Bronchial epithelial cell (primary cell): ENCODE results near the gene STK32C. TPM values are rescaled to one million over a fixed set of nuclear protein-coding genes. Genes with fewer than 3 reads are reported as not detected.
"Not testable (repeated sequence)": the region's sequence is repeated elsewhere in the genome, so short reads cannot be mapped to it uniquely, and the experiment has no call there.

Source experiments
- DNase-seq: peaks from one replicate; pipeline ENCODE4 v3.0.0-alpha.2; 2010; ENCODE audit warnings: low read depth
- FAIRE-seq: peaks from 2 replicates; lab custom pipeline; 2011; peaks lifted over from hg19 to GRCh38; lab: Jason Lieb, UNC
- H3K27me3 ChIP-seq: 2 replicates; pipeline ENCODE4 v1.5.1; 2011; ENCODE audit warnings: low read length; ENCODE audit not compliant: control insufficient read depth, insufficient read depth
- H3K36me3 ChIP-seq: 2 replicates; pipeline ENCODE4 v1.5.1; 2011; ENCODE audit warnings: low read length; ENCODE audit not compliant: control insufficient read depth, insufficient read depth
- H3K4me3 ChIP-seq: 2 replicates; pipeline ENCODE4 v1.5.1; 2011; ENCODE audit warnings: mild to moderate bottlenecking, low read depth, low read length, control low read depth
- total RNA-seq: library from RNA; depleted of rRNA; stranded (reverse); fragments of >200 nt; gene quantifications from 2 replicates; pipeline ENCODE4 v1.2.1, GENCODE V29; 2014
- TF ChIP-seq, protein P1 (sequence below): IDR thresholded peaks from 2 replicates; pipeline ENCODE4 v1.5.1; 2011; ENCODE audit warnings: mild to moderate bottlenecking, moderate library complexity, low read length, control low read depth, inconsistent platforms; ENCODE audit not compliant: insufficient read depth, severe bottlenecking

Gene STK32C
- total RNA-seq, 1 donor from 2014 or later = 9.7 TPM

DNA sequence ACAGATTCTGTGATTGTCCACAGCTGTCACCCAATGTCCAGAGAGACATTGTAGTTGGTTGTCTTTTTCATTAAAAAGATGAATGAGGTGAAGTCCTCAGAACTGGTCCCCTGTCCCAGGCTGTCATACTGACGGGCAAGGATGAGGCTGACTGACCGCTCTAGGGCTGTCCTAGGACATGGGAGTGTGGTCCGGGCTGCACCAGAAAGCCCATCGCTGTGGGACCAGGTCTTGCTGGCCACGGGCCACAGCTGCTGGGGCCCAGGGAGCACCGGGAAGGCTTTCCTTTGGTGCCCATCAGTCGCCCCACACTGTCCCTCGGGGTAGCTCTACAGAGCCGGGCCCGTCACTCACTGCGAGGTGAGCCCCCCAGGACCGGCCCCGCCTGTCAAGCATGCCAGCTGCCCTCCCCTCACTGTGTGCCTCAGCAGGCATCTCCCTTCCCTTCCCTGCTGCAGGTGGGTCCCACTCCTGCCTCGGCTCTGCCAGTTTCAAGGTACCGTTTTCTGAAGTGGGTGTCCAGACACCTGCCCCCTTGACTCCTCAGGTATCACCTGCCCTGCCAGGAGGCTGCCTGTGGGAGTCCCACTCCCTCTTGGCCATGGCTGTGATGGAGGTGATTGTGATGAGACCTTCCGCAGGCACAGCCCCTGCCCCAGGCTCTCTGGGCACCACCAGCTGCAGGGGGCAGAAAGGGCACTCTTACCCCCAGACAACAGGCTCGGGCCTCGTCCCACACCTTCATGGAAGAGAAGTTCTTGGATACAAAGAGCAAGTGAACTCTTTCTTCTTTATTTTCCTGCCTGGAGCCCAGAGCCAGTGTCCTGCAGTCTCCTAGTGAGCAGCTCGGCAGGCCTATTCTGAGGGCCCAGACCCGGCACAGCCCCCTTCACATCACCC, 46.0 kb upstream of the STK32C start:
- no peak overlapping the region for H3K4me3 ChIP-seq
- DNase-seq (no peak), FAIRE-seq (no peak)

DNA sequence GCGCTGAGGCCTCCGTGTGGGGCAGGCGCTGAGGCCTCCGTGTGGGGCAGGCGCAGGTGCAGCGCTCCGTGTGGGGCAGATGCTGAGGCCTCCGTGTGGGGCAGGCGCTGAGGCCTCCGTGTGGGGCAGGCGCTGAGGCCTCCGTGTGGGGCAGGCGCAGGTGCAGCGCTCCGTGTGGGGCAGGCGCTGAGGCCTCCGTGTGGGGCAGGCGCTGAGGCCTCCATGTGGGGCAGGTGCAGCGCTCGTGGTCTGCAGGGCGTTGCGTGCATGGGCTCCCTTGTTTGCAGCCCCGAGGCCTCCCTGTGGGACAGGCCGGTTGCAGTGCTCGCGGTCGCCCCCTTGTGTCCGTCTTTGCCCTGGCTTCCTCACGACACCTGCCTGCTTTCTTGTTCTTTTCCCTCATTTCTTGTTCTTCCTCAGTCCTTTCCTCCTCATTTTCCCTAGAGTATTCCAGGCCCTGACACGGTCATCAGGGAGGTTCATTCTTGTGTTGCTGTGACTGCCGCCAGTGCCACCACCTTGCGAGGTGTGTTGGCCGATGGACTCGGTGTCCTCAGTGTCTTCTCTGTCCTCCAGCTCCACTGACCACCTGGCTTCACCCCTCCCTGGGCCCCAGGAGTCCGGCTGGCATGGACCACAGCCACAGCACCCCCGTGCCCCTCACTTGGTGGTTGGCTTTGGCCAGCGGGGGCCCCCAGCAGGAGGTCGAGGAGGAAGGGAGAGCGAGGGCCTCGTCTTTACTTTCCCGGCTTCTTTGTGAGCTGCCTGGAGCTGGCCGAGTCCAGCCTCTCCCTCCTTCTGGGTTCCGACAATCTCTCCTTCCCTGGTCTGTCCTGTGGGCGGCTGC, 44.9 kb upstream of the STK32C start:
- H3K4me3 ChIP-seq, FAIRE-seq, H3K36me3 ChIP-seq, H3K27me3 ChIP-seq: not testable (repeated sequence)
- TF ChIP-seq, protein P1, sequence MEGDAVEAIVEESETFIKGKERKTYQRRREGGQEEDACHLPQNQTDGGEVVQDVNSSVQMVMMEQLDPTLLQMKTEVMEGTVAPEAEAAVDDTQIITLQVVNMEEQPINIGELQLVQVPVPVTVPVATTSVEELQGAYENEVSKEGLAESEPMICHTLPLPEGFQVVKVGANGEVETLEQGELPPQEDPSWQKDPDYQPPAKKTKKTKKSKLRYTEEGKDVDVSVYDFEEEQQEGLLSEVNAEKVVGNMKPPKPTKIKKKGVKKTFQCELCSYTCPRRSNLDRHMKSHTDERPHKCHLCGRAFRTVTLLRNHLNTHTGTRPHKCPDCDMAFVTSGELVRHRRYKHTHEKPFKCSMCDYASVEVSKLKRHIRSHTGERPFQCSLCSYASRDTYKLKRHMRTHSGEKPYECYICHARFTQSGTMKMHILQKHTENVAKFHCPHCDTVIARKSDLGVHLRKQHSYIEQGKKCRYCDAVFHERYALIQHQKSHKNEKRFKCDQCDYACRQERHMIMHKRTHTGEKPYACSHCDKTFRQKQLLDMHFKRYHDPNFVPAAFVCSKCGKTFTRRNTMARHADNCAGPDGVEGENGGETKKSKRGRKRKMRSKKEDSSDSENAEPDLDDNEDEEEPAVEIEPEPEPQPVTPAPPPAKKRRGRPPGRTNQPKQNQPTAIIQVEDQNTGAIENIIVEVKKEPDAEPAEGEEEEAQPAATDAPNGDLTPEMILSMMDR = peak; percentile 95
- peak; percentile 25 for DNase-seq

More for the DNA sequence above, 46.0 kb upstream of the STK32C start:
- no peaks in the 10 kb centered on the region for H3K27me3 ChIP-seq
- TF ChIP-seq, protein P1 = no peak
- no peaks in the 10 kb centered on the region for H3K36me3 ChIP-seq

DNA sequence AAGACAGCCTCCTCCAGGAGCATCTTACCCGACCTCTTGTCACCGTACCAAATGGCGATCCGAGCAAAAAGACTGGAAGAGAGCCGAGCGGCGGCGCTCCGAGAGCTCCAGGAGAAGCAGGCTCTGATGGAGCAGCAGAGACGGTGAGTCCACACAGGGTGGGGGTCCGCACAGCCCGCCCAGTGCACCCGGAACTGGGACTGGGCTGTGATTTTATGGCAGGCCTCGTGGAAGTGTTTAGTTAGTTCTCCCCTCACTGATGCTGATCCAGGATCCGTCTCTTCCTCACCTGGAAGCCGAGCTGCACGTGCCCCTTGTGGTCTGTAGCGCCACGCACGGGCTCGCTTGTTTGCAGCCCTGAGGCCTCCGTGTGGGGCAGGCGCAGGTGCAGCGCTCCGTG, 43.9 kb upstream of the STK32C start:
- Histone ChIP-seq H3K4me3 (no peak overlapping the region), H3K36me3 (no peaks in the 10 kb centered on the region), H3K27me3 (no peaks in the 10 kb centered on the region)
- no peak for FAIRE-seq
- no peak for DNase-seq
- TF ChIP-seq, protein P1 = no peak

DNA sequence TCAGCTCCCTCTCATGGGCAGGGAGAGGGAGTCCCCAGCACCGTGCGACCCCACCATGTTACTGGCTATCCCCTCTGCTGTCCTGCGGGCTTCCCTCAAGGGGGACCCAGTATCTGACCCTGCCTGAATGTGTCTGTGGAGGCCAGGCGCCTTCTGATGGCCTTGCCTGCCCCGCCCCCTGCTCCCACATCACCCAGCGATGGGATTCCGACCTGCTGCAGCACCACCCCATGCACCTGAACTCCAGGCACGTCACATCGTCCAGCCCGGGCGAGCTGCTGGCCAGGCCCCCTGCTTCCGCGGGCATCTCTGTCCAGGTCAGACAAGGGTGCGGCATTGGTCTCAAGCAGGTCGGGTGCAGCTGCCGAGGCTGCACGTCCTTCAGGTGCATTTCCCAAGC, 43.2 kb upstream of the STK32C start:
- Histone ChIP-seq H3K27me3 (no peaks in the 10 kb centered on the region), H3K36me3 (no peaks in the 10 kb centered on the region), H3K4me3 (no peak overlapping the region)
- TF ChIP-seq, protein P1 = no peak
- FAIRE-seq (no peak), DNase-seq (no peak)

DNA sequence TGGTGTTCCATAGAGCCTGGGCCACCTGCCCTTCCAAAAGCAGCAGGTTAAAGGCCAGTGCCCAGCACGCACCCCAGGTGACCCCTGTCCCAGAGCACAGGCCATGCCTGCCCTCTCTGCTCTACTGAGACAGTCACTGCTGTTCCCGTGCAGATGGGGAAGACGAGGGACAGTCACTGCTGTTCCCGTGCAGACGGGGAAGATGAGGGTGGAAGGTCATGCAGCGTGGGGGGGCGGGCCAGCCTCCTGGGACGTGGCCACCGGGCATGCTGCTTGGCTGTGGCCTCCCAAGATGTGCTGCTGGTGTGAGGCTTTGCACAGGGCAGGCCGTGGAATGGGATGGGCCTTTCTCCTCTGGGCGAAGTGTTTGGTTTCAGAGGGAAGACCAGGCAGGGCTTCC, 42.6 kb upstream of the STK32C start:
- H3K36me3 ChIP-seq = no peaks in the 10 kb centered on the region
- H3K27me3 ChIP-seq = no peaks in the 10 kb centered on the region
- no peak for FAIRE-seq
- TF ChIP-seq, protein P1 = no peak
- no peak overlapping the region for H3K4me3 ChIP-seq
- DNase-seq = no peak
